ENCODE results near the gene SLC12A9.

The SLC12A9 gene

DNA sequence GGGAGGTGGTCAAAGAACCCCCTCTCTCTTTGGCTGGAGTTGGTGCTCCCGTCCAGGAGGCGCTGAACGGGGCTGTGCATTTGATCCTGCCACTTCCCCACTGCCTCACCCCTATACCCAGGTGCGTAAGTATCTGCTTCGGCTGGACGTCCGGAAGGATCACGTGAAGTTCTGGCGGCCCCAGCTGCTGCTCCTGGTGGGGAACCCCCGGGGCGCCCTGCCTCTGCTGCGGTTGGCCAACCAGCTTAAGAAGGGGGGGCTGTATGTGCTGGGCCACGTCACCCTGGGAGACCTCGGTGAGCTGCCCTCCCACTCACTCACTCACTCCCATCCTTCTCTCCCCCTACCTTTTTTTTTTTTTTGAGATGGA, 9.1 kb downstream of the SLC12A9 start:
- no peak for DNase-seq (ENCODE audit: low read depth)

- no peak for DNase-seq (ENCODE audit: low read depth)
Measured at GRCh38 chr7:100863406-100863950, 11.0 kb downstream of the SLC12A9 start.

GRCh38 chr7:100864263-100864845, 11.8 kb downstream of the SLC12A9 start:
- no peak for DNase-seq (ENCODE audit: low read depth)

- peak; percentile 68 for DNase-seq (ENCODE audit: low read depth)
Measured at GRCh38 chr7:100865372-100865911, 12.9 kb downstream of the SLC12A9 start.

- DNase-seq (ENCODE audit: low read depth) = peak; percentile 68
Measured at GRCh38 chr7:100865938-100866728, 13.6 kb downstream of the SLC12A9 start.

- no peak for DNase-seq (ENCODE audit: low read depth)
Measured at GRCh38 chr7:100866729-100867039, 14.2 kb downstream of the SLC12A9 start.

GRCh38 chr7:100867040-100867775, 14.7 kb downstream of the SLC12A9 start, which contains the start of gene TRIP6:
Gene TRIP6, plus strand, starts transcription at chr7:100867387. Its CDS starts 111 bp downstream, at chr7:100867498.
- peak; percentile 96 for DNase-seq (ENCODE audit: low read depth)

- no peak for DNase-seq (ENCODE audit: low read depth)
Measured at GRCh38 chr7:100867776-100868485, 15.4 kb downstream of the SLC12A9 start.

DNA sequence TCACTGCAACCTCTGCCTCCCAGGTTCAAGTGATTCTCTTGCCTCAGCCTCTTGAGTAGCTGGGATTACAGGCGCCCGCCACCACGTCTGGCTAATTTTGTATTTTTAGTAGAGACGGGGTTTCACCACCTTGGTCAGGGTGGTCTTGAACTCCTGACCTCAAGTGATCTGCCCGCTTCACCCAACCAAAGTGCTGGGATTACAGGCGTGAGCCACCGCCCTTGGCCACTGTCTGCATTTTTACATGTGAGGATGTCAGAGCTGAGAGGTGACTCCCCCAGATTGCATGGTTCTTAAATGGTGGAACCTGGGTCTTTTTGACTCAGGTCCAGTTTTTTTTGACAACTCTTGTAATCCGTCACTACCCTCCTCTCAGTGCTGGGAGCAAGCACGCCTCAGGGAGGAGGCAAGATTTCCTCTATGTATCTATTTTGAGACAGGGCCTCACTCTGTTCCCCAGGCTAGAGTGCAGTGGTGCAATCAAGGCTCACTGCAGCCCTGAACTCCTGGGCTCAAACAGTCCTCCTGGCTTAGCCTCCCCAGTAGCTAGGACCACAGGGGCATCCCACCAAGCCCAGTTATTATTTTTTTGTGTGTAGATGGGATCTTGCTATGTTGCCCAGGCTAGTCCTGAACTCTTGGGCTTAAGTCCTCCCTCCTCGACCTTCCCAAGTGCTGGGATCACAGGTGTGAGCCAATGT, 21.2 kb downstream of the SLC12A9 start:
- DNase-seq (ENCODE audit: low read depth) = no peak

GRCh38 chr7:100874300-100874576, 21.7 kb downstream of the SLC12A9 start:
- DNase-seq (ENCODE audit: low read depth) = no peak

- DNase-seq (ENCODE audit: low read depth) = peak; percentile 97
Measured at GRCh38 chr7:100874577-100875355, 22.3 kb downstream of the SLC12A9 start, which contains the start of gene SRRT. Gene SRRT, plus strand, starts transcription at chr7:100875103. Its CDS starts 488 bp downstream, at chr7:100875591.

DNA sequence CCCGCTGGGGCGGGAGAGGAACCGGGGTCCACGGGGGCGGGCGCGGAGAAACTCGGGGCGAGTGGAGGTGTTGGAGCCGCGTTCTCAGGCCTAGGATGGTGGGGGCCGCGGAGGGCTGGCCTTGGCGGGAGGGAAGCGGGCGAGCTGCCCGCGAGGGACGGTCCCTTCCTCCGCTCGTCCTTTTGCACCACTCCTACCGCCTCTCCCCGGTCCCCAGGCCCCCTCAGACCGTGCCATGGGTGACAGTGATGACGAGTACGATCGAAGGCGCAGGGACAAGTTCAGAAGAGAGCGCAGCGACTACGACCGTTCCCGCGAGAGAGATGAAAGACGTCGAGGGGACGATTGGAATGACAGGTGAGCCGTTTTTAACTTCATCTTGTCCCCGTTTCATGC, 22.8 kb downstream of the SLC12A9 start:
- peak; percentile 39 for DNase-seq (ENCODE audit: low read depth)

DNA sequence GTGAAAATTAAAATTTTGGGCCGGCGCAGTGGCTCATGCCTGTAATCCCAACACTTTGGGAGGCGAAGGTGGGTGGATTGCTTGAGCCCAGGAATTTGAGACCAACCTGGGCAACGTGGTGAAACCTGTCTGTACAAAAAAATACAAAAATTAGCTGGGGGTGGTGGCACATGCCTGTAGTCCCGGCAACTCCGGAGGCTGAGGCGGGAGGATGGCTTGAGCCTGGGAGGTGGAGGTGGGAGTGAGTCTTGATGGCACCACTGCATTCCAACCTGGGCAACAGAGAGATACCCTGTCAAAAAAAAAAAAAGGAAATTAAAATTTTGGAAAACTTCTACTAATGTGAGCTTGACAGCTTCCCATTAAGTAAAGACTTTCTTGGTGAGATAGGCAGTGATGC, 25.5 kb downstream of the SLC12A9 start:
- no peak for DNase-seq (ENCODE audit: low read depth)

GRCh38 chr7:100878685-100879084, 26.2 kb downstream of the SLC12A9 start:
- DNase-seq (ENCODE audit: low read depth) = no peak

GRCh38 chr7:100879685-100880261, 27.3 kb downstream of the SLC12A9 start:
- DNase-seq (ENCODE audit: low read depth) = no peak

GRCh38 chr7:100880645-100881044, 28.1 kb downstream of the SLC12A9 start:
- DNase-seq (ENCODE audit: low read depth) = no peak

DNA sequence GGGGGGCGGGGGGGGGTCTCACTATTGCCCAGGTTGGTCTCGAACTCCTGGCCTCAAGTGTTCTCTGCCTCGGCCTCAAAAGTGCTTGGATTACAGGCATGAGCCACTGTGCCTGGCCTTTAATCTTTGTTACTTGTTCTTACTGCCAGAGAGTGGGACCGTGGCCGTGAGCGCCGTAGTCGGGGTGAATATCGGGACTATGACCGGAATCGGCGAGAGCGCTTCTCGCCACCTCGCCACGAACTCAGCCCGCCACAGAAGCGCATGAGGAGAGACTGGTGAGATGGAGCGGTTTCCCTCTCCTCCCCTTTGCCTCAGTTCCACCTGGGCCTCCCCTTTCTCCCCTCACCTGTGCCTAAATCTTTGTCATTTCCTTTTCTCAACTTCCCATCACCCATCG, 28.6 kb downstream of the SLC12A9 start:
- DNase-seq (ENCODE audit: low read depth) = no peak

- DNase-seq (ENCODE audit: low read depth) = no peak
Measured at GRCh38 chr7:100882201-100882600, 29.7 kb downstream of the SLC12A9 start.

GRCh38 chr7:100882785-100883526, 30.4 kb downstream of the SLC12A9 start:
- no peak for DNase-seq (ENCODE audit: low read depth)

Data from EH (cell line).